Stimulated activated CD8-positive, alpha-beta memory T cell treated with anti-CD3 and anti-CD28 coated beads, Interleukin-15, amount 100 ng/mL, for 4 hours (primary cell): ENCODE data around the gene MEMO1.

Experiments used
- DNase-seq, 2 donors: peaks; one replicate each; pipeline ENCODE4 v3.0.0-alpha.2; 2020; ENCODE audit warnings: low read depth in 2 of 2

MEMO1 gene

GRCh38 chr2:31828891-31829290 is 181.9 kb downstream of the MEMO1 start:
- no peak for DNase-seq

DNA sequence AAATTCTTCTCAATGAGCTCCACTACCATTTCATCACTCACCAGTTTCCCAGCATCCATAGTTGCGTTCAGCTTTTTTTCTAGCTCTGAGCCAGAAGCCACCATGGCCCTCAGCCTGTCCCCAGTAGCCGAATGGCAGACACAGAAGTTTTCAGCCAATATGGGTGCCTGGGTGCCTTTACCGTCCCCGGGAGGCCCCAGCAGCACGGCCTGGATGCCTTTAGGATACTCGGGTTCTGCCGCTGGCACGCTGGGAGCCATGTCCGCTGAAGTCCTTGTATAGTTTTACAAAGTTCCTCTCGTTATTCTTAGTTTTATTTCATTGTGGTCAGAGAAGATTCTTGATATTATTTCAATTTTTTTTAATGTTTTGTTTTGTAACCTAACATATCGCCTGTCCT is 187.2 kb downstream of the MEMO1 start:
- no peak for DNase-seq

- no peak for DNase-seq
These were observed 188.2 kb downstream of the MEMO1 start for GRCh38 chr2:31822587-31822986.
